ENCODE data around the gene ETV6.

DNA sequence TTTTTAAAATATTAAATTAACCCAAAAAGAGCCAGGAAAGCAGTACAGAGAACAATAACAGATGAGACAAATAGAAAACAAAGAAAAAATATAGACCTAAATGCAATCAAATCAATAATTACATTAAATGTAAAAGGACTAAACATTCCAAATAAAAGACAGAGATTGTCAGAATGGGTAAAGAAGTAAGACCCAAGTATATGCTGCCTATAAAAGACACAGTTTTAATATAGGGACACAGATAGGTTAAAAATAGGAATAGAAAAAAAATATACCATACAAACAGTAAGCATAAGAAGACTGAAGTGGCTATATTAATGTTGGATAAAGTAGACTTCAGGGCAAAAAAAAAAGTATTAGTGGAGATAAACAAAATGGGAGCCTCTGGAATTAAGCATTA is 258.2 kb downstream of the ETV6 start:
- TF ChIP-seq, protein P1, sequence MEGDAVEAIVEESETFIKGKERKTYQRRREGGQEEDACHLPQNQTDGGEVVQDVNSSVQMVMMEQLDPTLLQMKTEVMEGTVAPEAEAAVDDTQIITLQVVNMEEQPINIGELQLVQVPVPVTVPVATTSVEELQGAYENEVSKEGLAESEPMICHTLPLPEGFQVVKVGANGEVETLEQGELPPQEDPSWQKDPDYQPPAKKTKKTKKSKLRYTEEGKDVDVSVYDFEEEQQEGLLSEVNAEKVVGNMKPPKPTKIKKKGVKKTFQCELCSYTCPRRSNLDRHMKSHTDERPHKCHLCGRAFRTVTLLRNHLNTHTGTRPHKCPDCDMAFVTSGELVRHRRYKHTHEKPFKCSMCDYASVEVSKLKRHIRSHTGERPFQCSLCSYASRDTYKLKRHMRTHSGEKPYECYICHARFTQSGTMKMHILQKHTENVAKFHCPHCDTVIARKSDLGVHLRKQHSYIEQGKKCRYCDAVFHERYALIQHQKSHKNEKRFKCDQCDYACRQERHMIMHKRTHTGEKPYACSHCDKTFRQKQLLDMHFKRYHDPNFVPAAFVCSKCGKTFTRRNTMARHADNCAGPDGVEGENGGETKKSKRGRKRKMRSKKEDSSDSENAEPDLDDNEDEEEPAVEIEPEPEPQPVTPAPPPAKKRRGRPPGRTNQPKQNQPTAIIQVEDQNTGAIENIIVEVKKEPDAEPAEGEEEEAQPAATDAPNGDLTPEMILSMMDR (conservative IDR thresholded peaks at IDR 0.05; ENCODE audit: low read length): no peak
- no peak for TF ChIP-seq EZH2phosphoT487 (IDR thresholded peaks at IDR 0.05; ENCODE audit: borderline replicate concordance)
